ENCODE results near the gene NPFFR1.

GRCh38 chr10:70319824-70320223, 36.0 kb upstream of the NPFFR1 start:
- TF ChIP-seq, protein P1, sequence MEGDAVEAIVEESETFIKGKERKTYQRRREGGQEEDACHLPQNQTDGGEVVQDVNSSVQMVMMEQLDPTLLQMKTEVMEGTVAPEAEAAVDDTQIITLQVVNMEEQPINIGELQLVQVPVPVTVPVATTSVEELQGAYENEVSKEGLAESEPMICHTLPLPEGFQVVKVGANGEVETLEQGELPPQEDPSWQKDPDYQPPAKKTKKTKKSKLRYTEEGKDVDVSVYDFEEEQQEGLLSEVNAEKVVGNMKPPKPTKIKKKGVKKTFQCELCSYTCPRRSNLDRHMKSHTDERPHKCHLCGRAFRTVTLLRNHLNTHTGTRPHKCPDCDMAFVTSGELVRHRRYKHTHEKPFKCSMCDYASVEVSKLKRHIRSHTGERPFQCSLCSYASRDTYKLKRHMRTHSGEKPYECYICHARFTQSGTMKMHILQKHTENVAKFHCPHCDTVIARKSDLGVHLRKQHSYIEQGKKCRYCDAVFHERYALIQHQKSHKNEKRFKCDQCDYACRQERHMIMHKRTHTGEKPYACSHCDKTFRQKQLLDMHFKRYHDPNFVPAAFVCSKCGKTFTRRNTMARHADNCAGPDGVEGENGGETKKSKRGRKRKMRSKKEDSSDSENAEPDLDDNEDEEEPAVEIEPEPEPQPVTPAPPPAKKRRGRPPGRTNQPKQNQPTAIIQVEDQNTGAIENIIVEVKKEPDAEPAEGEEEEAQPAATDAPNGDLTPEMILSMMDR (conservative IDR thresholded peaks at IDR 0.05; ENCODE audit: low read length), result no peak
- TF ChIP-seq EZH2phosphoT487 (IDR thresholded peaks at IDR 0.05; ENCODE audit: borderline replicate concordance, low read depth, low read length), result no peak
